ENCODE results near the gene SEC23A.

GRCh38 chr14:39025250-39025809 lies 77.7 kb downstream of the SEC23A start:
- no peak for TF ChIP-seq CTCF (IDR thresholded peaks at IDR 0.05; ENCODE audit: low read depth, low read length)
- no peak for TF ChIP-seq EZH2phosphoT487 (IDR thresholded peaks at IDR 0.05; ENCODE audit: low read depth)
